Testis (tissue), 5 donors: ENCODE results near the gene TMPO. TPM values are rescaled to one million over a fixed set of nuclear protein-coding genes. Genes with fewer than 3 reads are reported as not detected.

Experiments used
- DNase-seq: peaks from one replicate; pipeline ENCODE4 v3.0.0-alpha.2; 2019
- H3K27ac ChIP-seq, 2 donors: fragments of 200-600 bp; sonication (generic); one replicate each; pipeline ENCODE4 v1.5.1; 2019
- H3K27me3 ChIP-seq: fragments of 200-600 bp; sonication (generic); one replicate; pipeline ENCODE4 v1.5.1; 2019
- H3K36me3 ChIP-seq: fragments of 200-600 bp; sonication (generic); one replicate; pipeline ENCODE4 v1.5.1; 2017; ENCODE audit warnings: low read depth; ENCODE audit errors: missing control alignments
- H3K4me1 ChIP-seq: fragments of 200-600 bp; sonication (generic); one replicate; pipeline ENCODE4 v1.5.1; 2019
- H3K4me3 ChIP-seq, 2 donors: fragments of 200-600 bp; sonication (generic); one replicate each; pipeline ENCODE4 v1.5.1; 2017 to 2019
- H3K9me3 ChIP-seq: fragments of 200-600 bp; sonication (generic); one replicate; pipeline ENCODE4 v1.5.1; 2017
- POLR2A ChIP-seq: fragments of 450-650 bp; IDR thresholded peaks from one replicate; pipeline ENCODE4 v1.6.1; 2017; ENCODE audit warnings: antibody characterized with exemption, mild to moderate bottlenecking, moderate library complexity
- WGBS, 2 donors: methylation state at CpG; one replicate each; pipeline ENCODE4 v1.1.5; 2018; 5-methylcytosine and 5-hydroxymethylcytosine counted together
- intact Hi-C: fragments of 100-400 bp; cut with DNase I; formaldehyde crosslinking; loops from one replicate; pipeline ENCODE4 v1.15.1; 2023; ENCODE audit warnings: low total_unique reads
- long read RNA-seq, 2 donors: transcript quantifications; one replicate each; lab custom pipeline, GENCODE V29; 2026
- polyA plus RNA-seq: library from polyadenylated mRNA; stranded (reverse); fragments of 350-450 nt; fragmentation: Illumina TruSeq; extraction: RNeasy Lipid Tissue Mini Kit (QIAGEN cat#74804); gene quantifications from one replicate; pipeline ENCODE4 v1.2.3, GENCODE V29; 2014; ENCODE audit warnings: low read depth, low replicate concordance; ENCODE audit not compliant: insufficient read depth
- total RNA-seq, 2 donors: library from RNA; depleted of rRNA; stranded (reverse); fragments of >200 nt; gene quantifications; one replicate each; pipeline ENCODE4 v1.2.3, GENCODE V29; 2016
- TF ChIP-seq, protein P1 (sequence below), 3 experiments: fragments of 450-650 bp in 2 of 3; fragments of 200-600 bp in 1 of 3; sonication (generic) in 1 of 3; IDR thresholded peaks; one replicate each; pipeline ENCODE4 v1.5.1; 2016 to 2019; ENCODE audit warnings: antibody characterized with exemption in 3 of 3, mild to moderate bottlenecking in 2 of 3, moderate library complexity in 1 of 3

Gene TMPO, protein sequence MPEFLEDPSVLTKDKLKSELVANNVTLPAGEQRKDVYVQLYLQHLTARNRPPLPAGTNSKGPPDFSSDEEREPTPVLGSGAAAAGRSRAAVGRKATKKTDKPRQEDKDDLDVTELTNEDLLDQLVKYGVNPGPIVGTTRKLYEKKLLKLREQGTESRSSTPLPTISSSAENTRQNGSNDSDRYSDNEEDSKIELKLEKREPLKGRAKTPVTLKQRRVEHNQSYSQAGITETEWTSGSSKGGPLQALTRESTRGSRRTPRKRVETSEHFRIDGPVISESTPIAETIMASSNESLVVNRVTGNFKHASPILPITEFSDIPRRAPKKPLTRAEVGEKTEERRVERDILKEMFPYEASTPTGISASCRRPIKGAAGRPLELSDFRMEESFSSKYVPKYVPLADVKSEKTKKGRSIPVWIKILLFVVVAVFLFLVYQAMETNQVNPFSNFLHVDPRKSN
- total RNA-seq (10 to 100 TPM; 76.5 to 77.1 TPM), polyA plus RNA-seq (61.3 TPM)
- long read RNA-seq, donor 1, full-length matches to known transcripts: 48 of 67 reads
- long read RNA-seq, donor 1, partial matches to known transcripts: 19 of 67 reads
- long read RNA-seq, donor 1, other reads (novel, unspliced or antisense): 0 of 67 reads
- long read RNA-seq, donor 2, full-length matches to known transcripts: 29 of 140 reads
- long read RNA-seq, donor 2, partial matches to known transcripts: 111 of 140 reads
- long read RNA-seq, donor 2, other reads (novel, unspliced or antisense): 0 of 140 reads

DNA sequence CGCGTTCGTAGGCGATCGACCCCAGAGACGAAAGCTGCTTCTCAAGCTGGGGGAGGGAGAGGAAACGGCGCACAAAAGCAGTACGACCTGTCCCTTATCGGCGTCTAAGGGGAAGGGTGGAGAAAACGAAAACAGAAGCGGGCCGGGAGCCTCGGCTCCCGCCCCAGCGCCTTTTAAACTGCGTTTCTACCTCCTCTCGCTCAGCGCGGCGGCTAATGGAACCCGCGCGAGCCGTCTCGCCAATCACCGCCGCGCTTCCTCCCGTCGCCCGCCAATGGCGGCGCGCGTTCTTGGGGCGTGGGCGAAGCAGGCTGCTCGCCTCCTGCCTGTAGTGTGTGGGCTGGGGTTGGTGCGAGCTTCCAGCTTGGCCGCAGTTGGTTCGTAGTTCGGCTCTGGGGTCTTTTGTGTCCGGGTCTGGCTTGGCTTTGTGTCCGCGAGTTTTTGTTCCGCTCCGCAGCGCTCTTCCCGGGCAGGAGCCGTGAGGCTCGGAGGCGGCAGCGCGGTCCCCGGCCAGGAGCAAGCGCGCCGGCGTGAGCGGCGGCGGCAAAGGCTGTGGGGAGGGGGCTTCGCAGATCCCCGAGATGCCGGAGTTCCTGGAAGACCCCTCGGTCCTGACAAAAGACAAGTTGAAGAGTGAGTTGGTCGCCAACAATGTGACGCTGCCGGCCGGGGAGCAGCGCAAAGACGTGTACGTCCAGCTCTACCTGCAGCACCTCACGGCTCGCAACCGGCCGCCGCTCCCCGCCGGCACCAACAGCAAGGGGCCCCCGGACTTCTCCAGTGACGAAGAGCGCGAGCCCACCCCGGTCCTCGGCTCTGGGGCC lies at the start of gene TMPO:
TSS of gene TMPO (plus strand) at position 304 of the 824 bp plus-strand sequence. CDS start at position 582, 278 bp downstream.
- Histone ChIP-seq H3K4me3 (peak within 1 kb of the TSS; percentile 90 to 99), H3K4me1 (peaks cover 17% of the 10 kb centered on the region), H3K27ac (peak within 1 kb of the TSS; percentile 96 to 99), H3K27me3 (no peaks in the 10 kb centered on the region), H3K9me3 (no peaks in the 10 kb centered on the region), H3K36me3 (no peaks in the 10 kb centered on the region)
- DNase-seq: peak; percentile 91
- TF ChIP-seq, protein P1, sequence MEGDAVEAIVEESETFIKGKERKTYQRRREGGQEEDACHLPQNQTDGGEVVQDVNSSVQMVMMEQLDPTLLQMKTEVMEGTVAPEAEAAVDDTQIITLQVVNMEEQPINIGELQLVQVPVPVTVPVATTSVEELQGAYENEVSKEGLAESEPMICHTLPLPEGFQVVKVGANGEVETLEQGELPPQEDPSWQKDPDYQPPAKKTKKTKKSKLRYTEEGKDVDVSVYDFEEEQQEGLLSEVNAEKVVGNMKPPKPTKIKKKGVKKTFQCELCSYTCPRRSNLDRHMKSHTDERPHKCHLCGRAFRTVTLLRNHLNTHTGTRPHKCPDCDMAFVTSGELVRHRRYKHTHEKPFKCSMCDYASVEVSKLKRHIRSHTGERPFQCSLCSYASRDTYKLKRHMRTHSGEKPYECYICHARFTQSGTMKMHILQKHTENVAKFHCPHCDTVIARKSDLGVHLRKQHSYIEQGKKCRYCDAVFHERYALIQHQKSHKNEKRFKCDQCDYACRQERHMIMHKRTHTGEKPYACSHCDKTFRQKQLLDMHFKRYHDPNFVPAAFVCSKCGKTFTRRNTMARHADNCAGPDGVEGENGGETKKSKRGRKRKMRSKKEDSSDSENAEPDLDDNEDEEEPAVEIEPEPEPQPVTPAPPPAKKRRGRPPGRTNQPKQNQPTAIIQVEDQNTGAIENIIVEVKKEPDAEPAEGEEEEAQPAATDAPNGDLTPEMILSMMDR (IDR thresholded peaks at IDR 0.05): no peak
- TF ChIP-seq POLR2A: peak; percentile 41
- 0 to 1% methylated on average over 45 to 81 of the region's 88 CpGs for WGBS, 2 donors
- intact Hi-C loops: loop anchor here (10.0 kb wide), 1 partner anchor 91 kb away; no protein-coding TSS in a partner anchor

DNA sequence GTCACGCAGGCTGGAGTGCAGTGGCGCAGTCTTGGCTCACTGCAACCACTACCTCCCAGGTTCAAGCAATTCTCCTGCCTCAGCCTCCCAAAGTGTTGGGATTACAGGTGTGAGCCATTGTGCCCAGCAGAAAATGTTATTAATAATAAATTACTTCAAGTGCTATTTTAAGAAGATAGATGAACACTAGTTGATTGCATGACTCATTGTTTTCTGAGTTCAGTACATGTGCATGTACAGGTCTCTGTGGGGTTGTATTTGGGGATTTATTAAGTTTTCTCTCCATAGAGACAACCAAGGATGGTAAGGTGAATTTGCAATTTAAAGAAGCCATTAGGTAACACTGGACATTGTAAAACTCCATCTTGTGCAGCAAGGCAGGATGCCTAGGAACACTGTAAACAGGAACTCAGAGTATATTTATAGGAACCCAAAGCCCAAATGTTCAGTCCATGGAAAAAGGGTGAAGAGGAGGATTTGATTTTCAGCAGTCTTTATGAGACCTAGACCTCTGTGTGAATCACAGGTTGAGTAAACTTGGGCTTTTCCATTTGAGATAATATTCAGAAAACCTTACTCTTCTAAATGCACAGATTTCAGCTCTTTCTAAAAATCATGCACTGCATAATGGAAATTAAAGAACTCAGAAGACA lies 49.3 kb upstream of the TMPO start:
- WGBS, 2 donors: 84 to 89% methylated on average over 2 of the region's 2 CpGs
- H3K27ac ChIP-seq: no peak overlapping the region
- intact Hi-C loops: no loop called here
- no peaks in the 10 kb centered on the region for H3K36me3 ChIP-seq
- H3K9me3 ChIP-seq: no peaks in the 10 kb centered on the region
- no peaks in the 10 kb centered on the region for H3K27me3 ChIP-seq
- no peak for TF ChIP-seq POLR2A
- TF ChIP-seq, protein P1 (IDR thresholded peaks at IDR 0.05): no peak
- no peak for DNase-seq
- no peak overlapping the region for H3K4me3 ChIP-seq
- peaks cover 35% of the 10 kb centered on the region for H3K4me1 ChIP-seq

DNA sequence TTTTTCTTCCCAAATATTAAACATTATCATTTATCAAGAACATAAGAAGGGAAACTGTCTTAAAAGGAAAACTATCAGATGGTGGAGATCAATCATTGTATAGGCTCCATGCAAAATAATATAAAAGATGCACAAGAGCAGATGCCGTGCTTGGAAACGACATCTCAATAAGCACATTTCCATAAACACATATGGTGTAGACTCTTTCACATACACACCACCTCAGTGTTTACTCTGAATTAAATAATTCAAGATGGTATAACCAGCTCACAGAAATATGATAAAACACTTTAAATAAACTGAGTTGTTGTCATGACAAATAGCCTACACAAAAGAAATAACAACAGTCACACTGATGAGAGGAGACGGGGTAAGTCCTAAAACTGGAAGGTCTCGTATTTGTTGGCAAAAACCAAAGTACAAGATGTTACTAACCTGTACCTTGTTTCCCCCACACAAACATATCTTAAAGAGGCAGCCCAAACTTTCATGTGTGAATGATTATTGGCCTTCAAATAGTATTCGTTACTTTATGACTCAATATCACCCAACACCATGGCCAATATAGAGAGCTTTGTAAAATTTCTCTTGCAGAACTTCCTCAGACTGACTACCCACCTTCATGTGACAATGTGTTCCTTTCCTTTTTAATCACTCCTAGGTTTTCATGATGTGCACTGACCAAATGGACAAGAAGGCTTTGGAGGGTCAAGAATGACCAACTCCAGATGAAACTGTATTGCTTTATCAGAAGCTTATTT lies 48.6 kb upstream of the TMPO start:
- DNase-seq: no peak
- intact Hi-C loops: no loop called here
- Histone ChIP-seq H3K27ac (peak overlapping the region in 1 of 2 donors; percentile 37), H3K4me3 (no peak overlapping the region), H3K36me3 (no peaks in the 10 kb centered on the region), H3K4me1 (peaks cover 43% of the 10 kb centered on the region), H3K9me3 (no peaks in the 10 kb centered on the region), H3K27me3 (no peaks in the 10 kb centered on the region)
- WGBS, 2 donors: 56 to 71% methylated on average over 5 of the region's 5 CpGs
- TF ChIP-seq POLR2A: no peak
- TF ChIP-seq, protein P1 (IDR thresholded peaks at IDR 0.05): no peak

DNA sequence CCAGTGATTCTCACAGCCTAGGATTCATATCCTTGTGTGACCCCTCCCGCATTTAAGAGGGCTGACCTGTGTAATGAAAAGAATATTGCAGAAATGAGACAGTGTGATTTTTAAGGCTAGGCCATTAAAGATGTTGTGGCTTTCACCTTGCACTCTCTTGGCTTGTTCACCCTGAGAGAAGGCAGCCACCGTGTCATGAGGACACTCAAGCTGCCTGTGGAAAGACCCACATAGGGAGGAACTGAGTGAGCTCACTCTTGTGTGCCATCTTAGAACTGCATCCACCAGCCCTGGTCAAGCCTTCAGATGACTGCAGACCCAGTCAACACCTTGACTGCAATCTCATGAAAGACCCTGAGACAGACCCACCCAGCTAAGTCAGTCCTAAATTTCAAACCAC lies 46.3 kb upstream of the TMPO start:
- peaks cover 43% of the 10 kb centered on the region for H3K4me1 ChIP-seq
- intact Hi-C loops: no loop called here
- H3K27ac ChIP-seq: peak overlapping the region; percentile 47 to 87
- H3K36me3 ChIP-seq: no peaks in the 10 kb centered on the region
- no peaks in the 10 kb centered on the region for H3K27me3 ChIP-seq
- DNase-seq: no peak
- 86 to 89% methylated on average over 2 of the region's 2 CpGs for WGBS, 2 donors
- TF ChIP-seq, protein P1 (IDR thresholded peaks at IDR 0.05): no peak
- TF ChIP-seq POLR2A: no peak
- H3K4me3 ChIP-seq: no peak overlapping the region
- no peaks in the 10 kb centered on the region for H3K9me3 ChIP-seq
